RCC 7860 (cell line): ENCODE measurements around the gene NR1I3.
"Not testable (repeated sequence)": the region's sequence is repeated elsewhere in the genome, so short reads cannot be mapped to it uniquely, and the experiment has no call there.

Experiments used
- DNase-seq: peaks from one replicate; pipeline ENCODE4 v3.0.0-alpha.2; 2015; ENCODE audit warnings: low spot score
- FAIRE-seq: peaks from 2 replicates; lab custom pipeline; 2012; peaks lifted over from hg19 to GRCh38; lab: Jason Lieb, UNC

NR1I3 gene

DNA sequence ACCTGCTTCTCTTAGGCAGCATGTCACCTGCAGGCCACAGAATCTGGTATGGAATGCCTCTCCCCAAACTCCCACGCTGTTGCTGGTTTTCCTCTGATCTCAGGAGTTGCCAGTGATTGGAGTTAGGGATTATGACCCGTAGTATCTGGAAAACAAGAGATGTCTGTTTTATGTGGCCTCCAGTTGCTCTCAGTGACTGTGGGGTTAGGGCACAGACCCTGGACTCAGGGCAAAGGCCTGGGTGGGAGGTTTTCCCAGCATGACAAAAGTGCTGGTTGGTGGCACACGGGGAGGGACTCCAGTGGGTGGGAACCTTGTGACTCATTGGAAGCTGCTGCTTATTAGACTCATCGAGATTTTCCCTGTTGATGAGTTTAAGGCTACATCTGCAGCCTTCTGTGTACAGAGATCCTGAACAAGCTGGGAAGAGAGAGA is at the start of gene NR1I3:
Gene NR1I3 (minus strand): TSS at position 165 of the 435 bp plus-strand sequence. CDS start 1,638 bp downstream, outside the sequence.
- FAIRE-seq (no peak), DNase-seq (no peak)

DNA sequence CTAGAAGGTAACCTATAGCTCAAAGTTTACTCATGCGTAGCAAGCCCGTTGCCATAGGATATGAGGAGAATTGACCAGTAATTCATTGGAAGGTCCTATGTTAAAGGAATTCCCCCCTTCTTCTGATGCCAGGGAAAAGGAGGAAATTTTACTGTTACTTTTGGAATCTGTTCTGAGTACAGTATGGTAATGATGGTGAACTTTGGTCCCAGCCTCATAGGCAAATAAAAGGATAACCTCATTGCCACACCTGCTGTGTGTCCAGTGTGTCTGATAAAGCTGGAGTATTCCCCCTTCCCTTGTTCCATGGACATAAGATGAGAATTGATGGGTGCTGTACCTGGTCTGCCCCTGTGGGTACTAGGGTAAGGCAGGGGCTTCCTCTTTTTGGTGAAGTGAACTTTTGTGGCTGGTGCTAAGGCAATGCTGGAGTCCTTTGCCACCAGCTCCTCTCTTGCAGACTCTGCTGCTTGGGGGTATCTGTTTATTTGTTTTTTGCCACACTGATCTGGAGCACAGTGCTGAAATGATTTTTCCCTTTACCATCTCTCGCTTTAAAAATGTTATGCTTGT is 49.6 kb upstream of the NR1I3 start:
- FAIRE-seq (no peak), DNase-seq (no peak)

GRCh38 chr1:161285521-161285920 is 47.5 kb upstream of the NR1I3 start:
- no peak for FAIRE-seq
- no peak for DNase-seq

DNA sequence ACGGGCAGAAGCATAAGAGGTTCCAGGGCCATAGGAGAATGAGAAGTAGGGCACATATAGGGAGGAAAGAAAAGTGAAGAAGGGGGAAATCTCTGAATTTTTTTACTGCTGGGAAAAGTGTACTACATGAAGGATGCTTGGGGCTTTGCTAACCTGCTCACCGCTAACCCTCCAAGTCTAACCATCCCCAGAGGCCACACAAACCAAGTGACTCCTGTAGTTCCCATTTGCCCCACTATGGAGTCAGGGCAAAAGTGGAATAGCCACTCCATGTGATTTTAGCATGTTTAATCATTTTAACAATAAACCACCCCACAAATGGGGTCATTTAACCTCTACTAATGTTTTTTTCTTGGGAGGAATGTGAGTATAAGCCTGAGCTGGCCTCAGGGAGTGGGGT is 47.1 kb upstream of the NR1I3 start:
- DNase-seq: no peak
- no peak for FAIRE-seq

- no peak for DNase-seq
- no peak for FAIRE-seq
Measured at GRCh38 chr1:161282991-161283390, 45.0 kb upstream of the NR1I3 start.

GRCh38 chr1:161274874-161275273 is 36.9 kb upstream of the NR1I3 start:
- FAIRE-seq (no peak), DNase-seq (no peak)

- FAIRE-seq (no peak), DNase-seq (no peak)
Measured at GRCh38 chr1:161273402-161273801, 35.4 kb upstream of the NR1I3 start.

GRCh38 chr1:161267321-161267720 is 29.3 kb upstream of the NR1I3 start:
- FAIRE-seq: no peak

DNA sequence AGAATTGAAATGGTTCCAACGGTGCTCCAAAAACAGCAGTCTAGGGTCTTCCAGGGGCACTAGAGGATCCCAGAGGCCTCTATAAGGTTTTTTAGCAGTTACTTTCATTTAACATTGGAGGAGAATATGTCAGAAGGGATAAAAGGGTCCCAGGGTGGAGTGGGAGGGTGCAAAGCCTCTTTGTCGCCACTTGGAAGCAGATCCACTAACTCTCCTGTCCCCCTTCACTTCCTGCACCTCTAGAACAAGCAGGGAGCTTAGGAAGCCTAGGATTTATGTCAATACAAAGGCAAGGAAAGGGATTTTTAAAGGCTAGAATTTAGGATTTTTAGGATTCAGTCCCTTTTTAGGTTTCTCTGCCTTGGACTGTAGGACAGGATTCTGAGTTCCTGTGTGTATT is 28.8 kb upstream of the NR1I3 start:
- DNase-seq (no peak), FAIRE-seq (no peak)

More at GRCh38 chr1:161267321-161267720, 29.3 kb upstream of the NR1I3 start:
- DNase-seq: no peak

GRCh38 chr1:161266202-161266601 is 28.2 kb upstream of the NR1I3 start:
- FAIRE-seq (no peak), DNase-seq (no peak)

- no peak for FAIRE-seq
- no peak for DNase-seq
Measured at GRCh38 chr1:161265305-161265704, 27.3 kb upstream of the NR1I3 start.

DNA sequence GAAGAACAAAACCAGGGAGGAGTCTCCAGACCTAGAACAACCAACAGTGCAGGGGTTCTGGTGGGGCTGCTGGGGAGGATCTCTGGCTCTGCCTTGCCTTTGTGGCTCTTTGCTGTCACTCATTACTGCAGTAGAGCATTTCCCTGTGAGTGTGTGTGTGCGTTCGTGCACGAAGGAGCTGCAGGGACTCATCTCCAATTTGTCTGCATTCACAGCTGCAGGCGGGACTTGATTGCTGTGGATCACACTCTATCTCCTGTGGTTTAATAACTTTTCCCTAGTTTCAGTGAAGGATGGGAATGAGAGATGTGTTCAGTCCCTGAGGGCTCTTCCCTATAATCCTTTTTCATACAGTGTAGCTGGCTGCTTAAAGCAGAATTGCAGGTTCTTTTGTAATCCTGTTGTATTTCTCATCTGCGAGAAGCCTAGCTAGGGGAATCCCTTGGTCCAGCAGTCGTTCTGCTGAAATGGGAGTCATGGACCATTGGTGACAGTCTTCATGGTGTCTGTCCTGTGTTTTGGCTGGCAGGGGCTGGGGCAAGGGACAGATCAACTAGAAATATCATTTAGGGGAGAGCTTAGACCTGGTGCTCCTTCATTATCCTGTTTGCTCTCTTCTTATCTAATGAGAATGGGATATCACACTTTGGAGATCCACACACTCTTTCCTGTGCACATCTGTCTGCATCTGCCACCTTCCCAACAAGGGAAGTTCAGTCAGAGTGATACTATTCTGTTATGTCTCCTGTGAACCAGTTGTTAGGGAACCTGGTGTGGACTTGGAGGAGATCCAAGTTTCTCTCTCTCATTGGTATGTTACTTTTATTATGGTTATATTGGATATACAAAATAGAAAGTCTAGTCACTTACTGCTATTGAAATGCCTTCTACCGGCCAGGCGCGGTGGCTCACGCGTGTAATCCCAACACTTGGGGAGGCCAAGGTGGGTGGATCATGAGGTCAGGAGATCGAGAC is 23.5 kb upstream of the NR1I3 start:
- FAIRE-seq (no peak), DNase-seq (no peak)

DNA sequence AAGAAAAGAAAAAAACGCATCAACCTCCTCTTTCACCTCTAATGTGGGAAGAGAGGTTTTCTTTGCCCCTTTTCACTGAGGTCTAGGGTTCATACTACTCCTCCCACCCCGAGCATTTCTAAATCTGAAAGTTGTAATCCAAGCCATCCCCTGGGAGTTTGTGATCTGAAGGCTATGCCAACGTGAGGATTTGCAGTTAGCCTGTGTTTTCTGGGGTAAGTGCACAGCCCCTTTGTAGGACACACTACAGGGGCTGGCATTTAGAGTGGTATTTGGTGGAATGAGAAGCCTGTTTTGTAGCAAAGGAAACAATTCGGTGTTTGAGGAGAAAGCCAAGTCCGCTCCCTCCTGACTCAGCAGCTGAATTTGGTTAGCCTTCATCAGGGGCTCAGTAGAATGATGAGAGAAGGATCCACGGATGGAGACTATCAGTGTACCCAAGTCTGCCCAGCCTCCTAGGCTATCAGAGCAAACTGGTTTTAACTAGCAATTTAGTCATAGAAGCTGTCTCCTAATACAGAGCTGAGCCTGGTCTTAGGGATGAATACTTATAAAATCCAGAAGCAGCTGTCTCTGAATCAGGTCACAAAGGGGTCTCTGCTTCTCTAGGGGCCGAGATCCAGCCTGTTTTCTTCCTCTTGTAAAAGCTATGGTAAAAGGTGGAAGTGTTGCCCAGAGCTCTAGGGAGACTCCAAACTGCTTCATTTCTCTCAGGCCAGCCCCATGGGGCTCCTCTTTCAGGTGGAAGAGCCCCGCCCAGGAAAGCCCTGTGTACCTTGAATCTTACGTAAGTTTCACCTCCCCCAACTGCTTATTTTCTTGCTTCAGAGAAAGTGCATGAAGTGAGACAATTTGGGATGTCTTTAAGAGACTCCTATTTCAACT is 22.6 kb upstream of the NR1I3 start:
- FAIRE-seq: no peak
- DNase-seq: no peak

DNA sequence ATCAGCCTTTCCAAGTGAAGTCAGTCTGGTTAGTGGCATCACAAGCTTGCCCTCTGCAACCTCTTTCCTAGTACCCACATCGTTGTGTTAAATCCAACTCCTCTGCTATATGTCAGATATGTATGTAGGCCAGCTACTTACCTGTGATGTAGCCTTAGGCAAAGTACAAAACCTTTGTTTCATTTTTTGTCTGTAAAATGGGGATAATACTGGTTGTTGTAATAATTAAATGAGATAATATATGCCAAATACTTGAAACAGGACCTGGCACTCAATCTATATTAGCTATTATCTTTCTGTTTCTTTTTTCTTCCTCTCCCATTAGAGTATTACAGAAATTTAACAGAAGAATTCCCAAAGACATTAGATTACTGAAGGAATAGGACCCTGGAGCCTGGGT is 21.8 kb upstream of the NR1I3 start:
- no peak for DNase-seq
- FAIRE-seq: no peak

DNA sequence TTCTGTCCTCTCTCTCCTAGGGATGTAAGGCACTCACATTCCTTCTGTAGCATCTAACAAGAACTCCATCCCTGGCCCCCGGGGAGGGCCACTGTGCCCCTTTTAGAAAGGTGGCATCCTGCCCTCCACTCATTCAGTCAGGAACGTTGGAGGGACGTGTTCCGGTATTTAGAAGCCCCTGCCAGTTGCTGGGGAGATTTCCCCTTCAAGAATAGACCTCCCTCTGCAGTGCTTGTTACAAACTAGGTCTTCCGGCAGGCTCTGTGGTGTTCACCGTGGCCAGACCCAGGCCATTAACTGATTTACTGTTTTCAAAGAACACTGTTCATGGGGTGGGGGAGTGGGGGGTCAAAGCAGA is 21.3 kb upstream of the NR1I3 start:
- FAIRE-seq (no peak), DNase-seq (no peak)

DNA sequence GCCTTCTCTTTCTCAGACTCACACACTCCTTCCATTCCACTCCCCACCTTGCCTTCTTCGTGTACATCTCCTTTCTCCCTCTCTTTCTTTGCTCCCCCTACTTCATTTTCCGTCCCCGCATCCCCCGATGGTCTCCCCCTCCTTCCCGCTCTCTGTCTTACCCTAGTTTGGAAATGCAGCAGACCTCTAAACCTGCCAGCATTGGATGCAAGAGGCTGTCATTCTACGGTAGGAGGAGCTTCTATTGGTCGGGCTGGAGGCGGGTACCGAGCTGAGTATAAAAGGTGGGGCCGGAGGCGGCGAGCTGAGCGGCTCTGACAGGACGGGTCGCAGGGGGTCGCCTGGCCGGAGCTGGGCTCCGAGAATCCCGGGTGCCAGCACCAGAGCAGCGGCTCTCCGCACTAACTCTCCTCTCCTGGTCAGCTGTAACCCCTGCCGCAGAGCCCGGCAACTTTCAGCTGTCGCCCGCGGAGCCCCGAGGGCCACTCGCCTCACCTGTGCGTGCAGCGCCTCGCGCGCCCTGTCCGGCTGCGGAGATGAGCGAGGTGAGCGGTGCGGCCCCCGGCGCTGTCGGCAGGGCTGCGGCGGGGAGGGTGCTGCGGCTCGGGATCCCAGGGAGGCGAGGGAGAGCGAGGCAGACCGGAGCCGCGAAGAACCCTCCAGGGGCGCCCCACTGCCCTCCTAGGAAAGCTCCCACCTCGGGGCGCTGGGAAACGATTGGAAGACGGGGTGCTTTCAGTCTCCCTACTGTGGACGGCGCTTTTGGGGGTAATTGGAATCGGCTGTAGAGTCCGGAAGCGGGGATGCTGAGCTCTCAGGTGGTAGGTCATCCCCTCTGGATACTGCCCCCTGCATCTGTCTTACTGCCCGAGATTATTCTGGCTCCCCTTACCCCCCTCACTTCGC is 20.7 kb upstream of the NR1I3 start, which contains the start of gene PCP4L1:
Gene PCP4L1 (plus strand): TSS at position 307 of the 906 bp plus-strand sequence. CDS start 230 bp downstream, at position 537.
- DNase-seq (no peak), FAIRE-seq (no peak)

- DNase-seq, FAIRE-seq: not testable (repeated sequence)
Measured at GRCh38 chr1:161257109-161257508, 19.1 kb upstream of the NR1I3 start.

GRCh38 chr1:161255955-161256520 is 18.0 kb upstream of the NR1I3 start:
- not testable (repeated sequence) for DNase-seq, FAIRE-seq

DNA sequence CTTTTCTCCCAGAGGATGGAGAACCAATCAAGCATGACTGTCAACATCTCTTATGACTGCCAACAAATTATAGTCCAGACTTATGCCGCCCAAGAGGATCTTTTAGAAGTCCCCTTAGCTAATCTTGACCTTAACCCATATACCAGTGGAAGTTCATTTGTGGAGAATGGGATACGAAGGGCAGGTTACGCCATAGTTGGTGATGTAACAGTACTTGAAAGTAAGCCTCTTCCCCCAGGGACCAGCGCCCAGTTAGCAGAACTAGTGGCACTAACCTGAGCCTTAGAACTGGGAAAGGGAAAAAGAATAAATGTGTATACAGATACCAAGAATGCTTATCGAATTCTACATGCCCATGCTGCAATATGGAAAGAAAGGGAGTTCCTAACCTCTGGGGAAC is 17.3 kb upstream of the NR1I3 start:
- not testable (repeated sequence) for DNase-seq, FAIRE-seq

DNA sequence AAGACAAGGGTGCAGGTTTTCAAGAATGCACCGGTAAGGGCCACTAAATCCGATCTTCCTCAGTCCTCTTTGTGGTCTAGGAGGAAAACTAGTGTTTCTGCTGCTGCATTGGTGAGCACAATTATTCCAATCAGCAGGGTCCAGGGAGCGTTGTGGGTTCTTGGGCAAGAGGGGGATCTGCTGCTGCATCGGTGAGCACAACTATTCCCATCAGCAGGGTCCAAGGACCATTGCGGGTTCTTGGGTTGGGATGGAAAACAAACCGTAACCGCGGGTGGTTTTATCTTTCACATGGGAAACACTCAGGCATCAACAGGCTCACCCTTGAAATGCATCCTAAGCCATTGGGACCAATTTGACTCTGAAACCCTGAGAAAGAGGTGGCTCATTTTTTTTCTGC is 13.6 kb upstream of the NR1I3 start:
- DNase-seq (no peak), FAIRE-seq (no peak)
